ENCODE results near the gene RNF103.
A peak's percentile ranks its signal among the peaks of the same experiment; 100 is the strongest.
"Not testable (repeated sequence)": the region's sequence is repeated elsewhere in the genome, so short reads cannot be mapped to it uniquely, and the experiment has no call there.

The RNF103 gene, protein sequence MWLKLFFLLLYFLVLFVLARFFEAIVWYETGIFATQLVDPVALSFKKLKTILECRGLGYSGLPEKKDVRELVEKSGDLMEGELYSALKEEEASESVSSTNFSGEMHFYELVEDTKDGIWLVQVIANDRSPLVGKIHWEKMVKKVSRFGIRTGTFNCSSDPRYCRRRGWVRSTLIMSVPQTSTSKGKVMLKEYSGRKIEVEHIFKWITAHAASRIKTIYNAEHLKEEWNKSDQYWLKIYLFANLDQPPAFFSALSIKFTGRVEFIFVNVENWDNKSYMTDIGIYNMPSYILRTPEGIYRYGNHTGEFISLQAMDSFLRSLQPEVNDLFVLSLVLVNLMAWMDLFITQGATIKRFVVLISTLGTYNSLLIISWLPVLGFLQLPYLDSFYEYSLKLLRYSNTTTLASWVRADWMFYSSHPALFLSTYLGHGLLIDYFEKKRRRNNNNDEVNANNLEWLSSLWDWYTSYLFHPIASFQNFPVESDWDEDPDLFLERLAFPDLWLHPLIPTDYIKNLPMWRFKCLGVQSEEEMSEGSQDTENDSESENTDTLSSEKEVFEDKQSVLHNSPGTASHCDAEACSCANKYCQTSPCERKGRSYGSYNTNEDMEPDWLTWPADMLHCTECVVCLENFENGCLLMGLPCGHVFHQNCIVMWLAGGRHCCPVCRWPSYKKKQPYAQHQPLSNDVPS

DNA sequence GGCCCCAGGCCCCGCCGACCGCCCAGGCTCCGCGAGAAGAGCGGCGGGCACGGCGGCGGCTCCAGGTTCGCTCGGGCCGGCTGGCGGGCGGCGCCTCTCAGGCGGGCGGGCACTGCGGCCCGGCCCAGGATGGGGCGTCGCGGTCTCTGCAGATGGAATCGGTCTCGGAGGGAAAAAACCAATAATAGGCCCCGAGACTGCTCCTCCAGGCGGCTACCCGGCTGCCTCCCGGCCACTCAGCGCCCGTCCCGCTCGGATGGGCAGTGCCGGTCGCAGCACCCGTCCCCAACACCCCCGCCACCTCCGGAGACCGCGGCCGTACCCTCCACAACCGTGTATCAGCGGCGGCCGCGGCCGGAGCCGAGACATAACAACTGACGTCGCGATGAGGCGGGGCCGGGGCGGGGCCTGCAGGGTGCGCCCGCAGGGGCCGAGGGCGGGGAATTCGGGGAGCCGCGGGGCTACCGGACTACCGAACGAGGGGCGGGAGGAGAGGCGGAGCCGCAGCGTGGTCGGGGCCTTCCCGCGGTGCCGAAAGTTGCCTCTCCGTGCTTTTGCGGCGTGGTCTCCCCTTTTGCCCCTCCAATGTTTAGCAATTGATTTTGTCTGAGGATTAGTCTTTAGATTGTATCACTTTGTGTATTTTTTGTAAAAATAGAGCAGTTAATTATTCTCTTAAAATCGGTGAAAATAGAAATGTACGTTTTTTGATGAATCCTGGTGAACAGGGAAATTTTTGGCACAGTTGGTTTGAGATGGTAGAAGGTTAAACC, at the start of gene RNF103:
Gene RNF103 (minus strand): TSS at position 372 of the 773 bp plus-strand sequence. CDS start 979 bp downstream, outside the sequence.
- peak; percentile 93 for DNase-seq (ENCODE audit: low read depth)

DNA sequence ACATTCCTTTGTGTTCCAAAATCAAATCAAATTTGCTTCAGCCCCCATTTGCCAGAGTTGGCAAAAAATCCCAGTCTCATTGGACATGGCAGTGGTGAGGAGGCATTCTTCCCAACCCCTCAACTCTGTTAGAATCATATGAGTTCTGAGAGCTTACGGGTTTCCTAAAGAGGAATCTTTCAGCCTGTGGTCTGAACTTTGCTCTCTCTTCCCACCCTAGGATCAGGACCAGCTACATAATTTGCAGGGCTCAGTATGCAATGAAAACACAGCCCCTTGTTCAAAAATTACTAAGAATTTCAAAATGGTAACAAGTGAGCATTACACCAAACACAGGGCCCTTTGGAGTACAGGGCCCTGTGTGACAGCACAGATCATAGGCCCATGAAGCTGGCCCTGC, 49.3 kb upstream of the RNF103 start:
- DNase-seq (ENCODE audit: low read depth): no peak

DNA sequence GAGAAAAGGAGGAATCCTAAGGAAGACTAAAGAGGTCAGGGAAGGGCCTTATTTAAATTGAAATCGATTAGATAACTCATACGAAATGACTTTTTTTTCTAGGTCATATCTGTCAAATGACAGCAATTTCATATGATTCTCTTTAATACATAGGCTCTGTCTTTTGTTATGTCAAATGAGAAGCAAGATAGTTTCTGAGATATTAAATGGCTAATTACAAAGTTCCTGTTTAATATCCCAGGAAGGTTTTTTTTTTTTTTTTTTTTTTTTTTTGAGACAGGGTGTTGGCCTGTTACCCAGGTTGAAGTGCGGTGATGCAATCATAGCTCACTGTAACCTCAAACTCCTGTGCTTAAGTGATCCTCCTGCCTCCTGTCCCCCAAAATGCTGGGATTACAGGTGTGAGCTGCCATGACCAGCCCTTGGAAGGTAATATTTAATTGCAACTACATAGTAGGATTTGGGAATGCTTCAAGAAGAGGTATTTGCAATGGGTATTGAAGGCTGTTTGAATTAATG, 48.4 kb upstream of the RNF103 start:
- no peak for DNase-seq (ENCODE audit: low read depth)

DNA sequence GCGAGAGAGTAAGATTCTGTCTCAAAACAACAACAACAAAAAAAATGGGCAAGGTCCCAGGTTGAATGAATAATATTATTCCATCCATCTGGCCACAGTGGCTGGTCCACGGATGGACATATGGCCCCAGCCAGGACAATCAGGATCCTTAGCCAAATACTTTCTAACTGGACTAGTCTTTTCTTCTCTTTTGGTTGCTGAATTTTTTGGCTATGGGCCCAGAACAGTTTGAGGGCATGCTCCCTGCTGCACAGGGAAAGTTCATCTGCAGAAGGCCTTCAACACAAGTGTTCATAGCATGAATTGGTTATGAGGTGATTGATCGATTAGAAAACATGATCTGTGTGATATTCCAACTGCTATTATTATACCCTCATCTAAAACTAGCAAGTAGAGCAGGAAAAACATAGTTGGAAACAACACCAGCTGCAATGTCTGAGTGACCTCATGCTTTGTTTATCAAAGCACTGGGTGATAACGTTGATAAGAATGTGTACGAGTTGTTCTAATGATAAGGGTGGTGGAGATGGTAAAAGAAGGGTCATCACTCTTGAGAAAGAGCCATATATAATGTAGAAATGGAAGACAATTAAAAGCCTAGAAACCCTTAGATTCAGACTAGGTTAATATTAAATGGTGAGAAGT, 47.8 kb upstream of the RNF103 start:
- DNase-seq (ENCODE audit: low read depth): peak; percentile 23

DNA sequence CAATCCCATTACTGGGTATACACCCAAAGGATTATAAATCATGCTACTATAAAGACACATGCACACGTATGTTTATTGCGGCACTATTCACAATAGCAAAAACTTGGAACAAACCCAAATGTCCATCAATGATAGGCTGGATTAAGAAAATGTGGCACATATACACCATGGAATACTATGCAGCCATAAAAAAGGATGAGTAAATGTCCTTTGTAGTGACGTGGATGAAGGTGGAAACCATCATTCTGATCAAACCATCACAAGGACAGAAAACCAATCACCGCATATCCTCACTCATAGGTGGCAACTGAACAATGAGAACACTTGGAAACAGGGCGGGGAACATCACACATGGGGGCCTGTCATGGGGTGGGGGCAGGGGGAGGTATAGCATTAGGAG, 45.7 kb upstream of the RNF103 start:
- not testable (repeated sequence) for DNase-seq (ENCODE audit: low read depth)

DNA sequence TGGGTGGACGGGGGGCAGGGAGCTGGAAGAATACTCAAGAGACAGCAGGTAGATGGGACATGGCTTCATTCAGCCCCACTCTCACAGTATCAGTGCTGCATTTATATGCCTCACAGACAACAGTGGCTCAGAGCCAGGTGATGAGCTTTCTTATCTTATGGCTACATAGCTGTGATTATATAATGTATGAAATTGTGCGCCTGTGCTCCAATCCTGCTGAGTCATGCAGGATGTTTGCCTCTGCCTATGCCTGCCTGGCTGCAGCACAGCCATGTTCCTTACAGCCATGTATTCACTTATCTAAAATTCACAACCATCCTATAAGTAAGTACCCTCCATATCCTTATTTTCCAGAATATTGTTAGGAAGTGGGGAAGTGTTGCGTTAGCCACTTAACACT, 37.7 kb upstream of the RNF103 start:
- peak; percentile 4 for DNase-seq (ENCODE audit: low read depth)

DNA sequence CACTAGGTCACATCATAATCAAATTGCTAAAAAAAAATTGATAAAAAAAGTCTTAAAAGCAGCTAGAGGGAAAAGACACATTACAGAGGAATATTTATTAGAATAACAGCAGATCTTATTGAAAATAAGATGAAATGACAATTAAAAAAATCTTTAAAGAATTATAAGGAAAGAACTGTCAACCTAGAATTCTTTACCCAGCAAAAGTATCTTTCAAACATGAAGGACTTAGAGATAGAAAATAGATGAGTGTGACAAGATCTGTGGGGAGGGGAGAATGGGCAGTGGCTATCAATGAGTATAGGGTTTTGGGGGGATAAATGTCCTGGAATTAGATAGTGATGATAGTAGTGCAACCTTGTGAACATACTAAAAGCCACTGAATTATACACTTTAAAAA, 26.5 kb upstream of the RNF103 start:
- no peak for DNase-seq (ENCODE audit: low read depth)

DNA sequence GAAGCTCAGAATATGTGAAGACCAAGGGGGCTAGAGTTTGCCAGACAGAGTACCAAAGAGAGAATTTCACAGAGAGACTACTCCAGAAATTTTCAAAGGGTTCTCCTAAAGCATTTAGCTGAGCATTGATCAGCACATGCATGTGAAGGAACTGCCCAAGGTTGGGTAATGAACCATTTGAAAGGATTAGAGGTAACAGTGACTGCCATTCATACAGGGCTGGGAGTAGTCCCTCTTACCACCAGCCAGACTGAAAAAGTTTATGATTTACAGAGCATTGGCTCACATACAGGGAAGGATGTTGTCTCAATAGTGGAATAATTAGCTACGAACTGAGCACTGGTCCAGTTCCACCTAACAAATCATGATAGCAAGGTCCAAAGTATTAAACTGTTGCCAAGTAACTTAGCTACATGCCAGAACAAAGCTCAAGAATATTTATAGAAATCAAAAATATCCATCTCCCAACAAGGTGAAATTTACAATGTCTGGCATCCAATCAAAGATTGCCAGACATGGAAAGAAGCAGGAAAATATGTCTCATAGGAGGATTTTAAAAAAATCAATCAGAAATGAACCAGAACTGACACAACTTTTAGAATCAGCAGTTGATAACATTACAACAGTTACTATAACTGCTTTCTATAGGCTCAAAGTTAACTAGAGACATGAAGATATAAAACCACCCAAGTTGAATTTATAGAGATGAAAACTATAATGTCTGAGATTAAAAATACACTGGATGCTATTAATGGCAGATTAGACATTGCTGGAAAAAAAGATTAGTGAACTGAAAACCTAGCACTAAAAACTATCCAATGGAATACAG, 25.7 kb upstream of the RNF103 start:
- DNase-seq (ENCODE audit: low read depth): no peak

DNA sequence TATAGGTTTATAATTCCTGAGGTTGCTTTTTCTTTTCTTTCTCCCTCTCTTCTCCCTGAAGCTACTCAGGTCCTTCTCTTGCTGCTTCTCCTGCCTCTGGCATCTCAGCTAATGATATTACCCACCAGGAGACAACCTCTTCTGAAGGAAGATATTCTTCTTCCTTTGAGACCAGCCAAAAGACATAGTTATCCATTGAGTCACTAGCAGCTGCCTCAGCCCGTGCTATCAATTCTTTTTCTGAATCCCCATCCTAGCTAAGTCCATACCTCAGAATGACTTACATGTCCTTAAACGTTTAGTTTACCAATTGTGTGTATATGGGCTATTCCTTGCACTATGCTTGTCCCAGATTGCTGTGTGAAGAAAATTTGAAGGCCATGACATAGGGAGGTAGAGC, 25.0 kb upstream of the RNF103 start:
- peak; percentile 27 for DNase-seq (ENCODE audit: low read depth)

DNA sequence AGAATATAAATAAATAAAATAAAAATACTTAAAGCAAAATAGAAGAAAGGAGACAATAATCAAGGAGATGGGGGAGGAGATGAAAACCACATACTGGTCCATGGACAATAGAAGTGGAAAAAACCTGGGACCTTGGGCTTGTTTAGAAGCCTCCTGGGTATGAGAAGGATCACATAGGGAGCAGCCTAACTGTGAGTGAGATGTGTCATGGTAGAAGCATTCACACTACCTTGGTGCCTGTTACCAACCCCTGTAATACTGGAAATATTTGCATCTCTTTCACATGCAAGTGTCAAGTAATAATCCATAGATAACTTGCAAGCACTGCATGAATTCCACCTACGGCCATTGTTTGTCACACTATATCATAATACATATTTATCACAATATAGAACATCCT, 23.2 kb upstream of the RNF103 start:
- no peak for DNase-seq (ENCODE audit: low read depth)

DNA sequence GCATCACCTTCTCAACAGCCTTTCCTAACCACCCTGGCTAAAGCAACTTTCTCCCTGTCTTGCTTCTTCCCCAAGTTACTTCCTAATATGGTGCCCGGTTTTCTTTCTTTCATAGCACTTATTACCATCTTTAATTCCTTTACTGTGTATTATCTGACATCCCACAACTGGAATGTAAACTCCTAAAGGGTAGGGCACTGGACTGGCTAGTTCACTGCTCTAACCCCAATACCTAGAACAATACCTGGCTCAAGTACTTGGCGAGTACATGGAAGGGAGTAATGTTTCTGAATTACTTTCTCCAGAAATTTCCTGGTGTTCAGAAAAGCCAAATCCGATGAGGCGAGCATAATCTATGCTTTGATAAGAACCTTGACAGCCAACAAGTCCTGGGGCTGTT, 22.7 kb upstream of the RNF103 start:
- DNase-seq (ENCODE audit: low read depth): no peak

DNA sequence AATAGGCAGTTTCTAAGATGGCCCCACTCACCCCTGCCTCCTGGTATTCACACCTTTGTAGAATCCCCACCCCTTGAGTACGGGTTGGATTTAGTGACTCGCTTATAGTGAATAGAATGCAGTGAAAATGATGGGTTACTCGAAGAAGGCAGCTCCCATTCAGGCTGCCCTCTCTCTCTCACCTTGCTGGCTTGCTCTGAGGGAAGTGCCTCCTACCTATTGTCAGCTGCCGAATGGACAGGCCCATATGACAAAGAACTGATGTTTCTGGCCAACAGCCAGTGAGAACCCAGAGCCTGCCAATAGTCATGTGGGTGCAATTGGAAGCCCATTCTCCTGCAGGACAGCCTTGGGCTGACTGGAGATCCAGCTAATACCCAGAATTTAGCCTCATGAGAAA, 22.1 kb upstream of the RNF103 start:
- DNase-seq (ENCODE audit: low read depth): no peak

DNA sequence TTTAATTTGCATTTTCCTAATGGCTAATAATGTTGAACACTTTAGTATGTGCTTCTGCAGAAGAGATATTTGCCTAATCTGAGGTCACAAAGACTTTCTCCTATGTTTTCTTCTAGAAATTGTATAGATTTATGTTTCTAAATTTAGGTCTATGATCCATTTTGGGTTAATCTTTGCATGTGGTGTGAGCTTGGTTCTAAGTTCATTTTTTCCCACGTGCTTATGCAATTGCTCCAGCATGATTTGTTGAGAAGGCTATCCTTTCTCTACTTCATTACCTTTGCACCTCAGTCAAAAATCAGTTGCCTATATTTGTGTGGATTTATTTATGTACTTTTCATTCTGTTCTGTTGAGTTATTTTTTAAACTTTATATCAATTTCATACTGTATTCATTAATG, 15.0 kb upstream of the RNF103 start:
- no peak for DNase-seq (ENCODE audit: low read depth)

DNA sequence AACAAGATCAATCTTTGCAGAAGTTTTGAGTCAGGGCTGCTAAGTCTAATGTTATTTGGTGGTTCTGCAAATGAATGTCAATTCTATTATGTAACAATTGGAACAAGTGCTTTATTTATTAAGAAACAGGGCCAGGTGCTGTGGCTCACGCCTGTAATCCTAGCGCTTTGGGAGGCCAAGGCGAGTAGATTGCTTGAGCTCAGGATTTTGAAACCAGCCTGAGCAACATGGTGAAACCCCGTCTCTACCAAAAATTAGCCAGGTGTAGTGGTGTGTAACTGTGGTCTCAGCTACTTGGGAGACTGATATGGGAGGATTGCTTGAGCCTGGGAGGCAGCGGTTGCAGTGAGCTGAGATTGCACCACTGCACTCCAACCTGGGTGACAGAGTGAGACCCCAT, 13.2 kb upstream of the RNF103 start:
- no peak for DNase-seq (ENCODE audit: low read depth)

DNA sequence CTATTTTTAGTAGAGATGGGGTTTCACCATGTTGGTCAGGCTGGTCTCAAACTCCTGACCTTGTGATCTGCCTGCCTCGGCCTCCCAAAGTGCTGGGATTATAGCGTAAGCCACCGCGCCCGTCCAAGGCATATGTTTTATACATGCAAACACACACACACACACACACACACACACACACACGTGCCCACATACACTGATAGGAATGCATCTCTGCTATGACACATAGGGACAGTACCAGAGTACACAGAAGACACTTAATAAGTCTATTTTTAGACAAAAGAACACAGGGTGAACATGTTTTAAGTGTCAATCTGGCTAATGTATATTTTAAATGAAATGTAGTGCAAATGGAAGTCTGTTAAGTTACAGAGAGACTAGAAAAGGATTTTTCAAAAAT, 10.7 kb upstream of the RNF103 start:
- DNase-seq (ENCODE audit: low read depth): no peak

DNA sequence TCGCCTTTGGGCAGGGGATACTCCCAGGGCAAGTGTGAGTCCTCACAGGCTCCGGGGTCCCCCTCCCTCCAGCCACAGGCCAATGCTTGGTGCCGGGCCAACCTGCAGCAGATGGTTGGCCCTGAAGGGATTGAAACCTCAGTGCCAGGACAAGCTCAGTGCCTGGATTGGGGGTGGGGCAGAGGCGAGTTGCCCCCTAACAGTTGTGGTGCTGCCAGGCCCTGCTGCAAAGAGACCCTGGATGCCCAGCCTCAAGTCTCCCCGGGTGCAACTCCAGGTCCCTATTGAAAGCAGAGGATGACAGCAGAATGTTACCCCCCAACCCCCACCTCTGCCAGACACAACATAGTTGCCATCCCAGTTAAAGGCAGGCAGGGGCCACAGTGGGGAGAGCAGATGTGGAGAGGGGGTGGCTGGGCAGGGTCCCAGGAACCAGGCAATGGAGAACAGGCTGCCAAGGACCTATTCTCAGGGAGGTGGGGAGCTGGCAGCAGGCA, 9.5 kb upstream of the RNF103 start:
- DNase-seq (ENCODE audit: low read depth): no peak

DNA sequence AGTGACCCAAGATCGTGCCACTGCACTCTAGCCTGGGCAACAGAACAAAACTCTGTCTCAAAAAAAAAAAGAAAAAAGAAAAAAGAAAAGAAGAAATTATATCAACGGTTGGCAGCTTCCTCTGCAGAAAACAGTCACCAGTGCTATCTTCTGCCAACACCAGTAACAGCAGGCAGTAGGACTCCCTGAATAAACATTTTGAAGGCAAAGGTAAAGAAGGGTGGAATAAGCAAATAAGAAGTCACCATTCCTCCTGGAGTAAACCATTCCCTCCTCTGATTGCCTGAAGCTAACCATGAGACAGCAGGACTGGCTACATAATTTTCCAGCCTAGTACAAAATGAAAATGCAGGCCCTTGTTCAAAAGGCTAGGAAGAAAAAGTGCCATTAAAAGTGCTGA, 9.0 kb upstream of the RNF103 start:
- DNase-seq (ENCODE audit: low read depth): no peak

DNA sequence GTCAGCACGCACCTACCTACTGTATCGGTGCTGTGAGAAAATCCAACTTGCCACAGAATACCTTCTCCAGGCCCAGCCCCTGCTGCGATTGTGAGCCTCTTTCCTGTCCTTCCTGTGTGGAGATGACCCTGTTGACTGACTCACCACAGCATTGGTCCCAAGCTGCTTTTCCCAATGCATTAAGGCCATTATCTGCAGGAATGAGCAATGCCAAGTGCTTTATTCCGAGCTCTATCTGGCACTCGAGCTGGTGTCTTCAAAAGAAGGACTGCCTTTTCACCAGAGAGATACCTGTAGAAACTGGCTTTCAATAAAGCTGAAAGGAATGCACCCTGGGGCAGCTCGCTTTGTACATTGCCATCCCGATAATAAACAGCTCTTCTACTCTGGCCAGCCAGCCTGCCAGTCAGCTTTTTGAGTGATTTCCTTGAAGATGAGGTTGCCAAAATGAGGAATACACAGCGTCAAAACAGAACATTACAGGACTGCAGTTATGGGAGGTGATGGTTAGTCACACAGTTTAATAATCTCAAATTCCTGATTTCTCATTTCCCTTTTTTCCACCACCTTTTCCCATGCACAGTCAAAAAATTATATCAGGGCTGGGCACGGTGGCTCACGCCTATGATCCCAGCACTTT, 8.3 kb upstream of the RNF103 start:
- peak; percentile 32 for DNase-seq (ENCODE audit: low read depth)

DNA sequence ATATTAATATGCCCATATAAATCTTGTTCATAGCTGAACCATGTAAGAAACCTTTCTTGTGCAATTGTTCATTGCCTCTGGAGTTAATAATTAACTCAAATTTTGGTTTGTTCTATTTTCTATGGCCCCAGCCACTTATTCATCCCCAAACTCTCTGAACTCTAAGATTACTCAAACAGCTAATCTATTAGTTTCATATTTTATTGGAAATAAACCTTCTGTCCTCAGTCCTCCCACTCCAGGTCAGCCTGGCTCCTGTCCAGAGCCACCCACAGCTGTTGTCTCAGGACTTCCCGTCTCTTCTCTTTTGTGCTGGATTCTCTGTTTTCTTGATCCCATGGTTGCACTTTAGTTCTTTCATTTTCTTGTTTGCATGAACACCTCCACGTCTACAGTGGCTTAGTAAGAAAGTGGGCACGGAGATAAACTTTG, 4.4 kb upstream of the RNF103 start:
- DNase-seq (ENCODE audit: low read depth): no peak

DNA sequence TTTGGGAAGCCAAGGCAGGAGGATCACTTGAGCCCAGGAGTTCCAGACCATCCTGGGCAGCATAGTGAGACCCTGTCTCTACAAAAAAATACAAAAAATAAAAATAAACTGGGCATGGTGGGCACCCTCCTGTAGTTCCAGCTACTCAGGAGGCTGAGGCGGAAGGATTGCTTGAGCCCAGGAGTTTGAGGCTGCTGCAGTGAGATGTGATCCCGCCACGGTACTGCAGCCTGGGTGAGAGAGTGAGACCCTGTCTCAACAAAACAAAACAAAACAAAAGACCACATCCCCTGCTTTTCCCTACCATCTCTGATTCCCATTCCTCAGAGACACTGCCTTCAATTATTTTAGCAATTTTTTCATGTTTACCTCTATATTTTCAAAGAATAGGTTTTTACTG, 3.9 kb upstream of the RNF103 start:
- DNase-seq (ENCODE audit: low read depth): no peak

DNA sequence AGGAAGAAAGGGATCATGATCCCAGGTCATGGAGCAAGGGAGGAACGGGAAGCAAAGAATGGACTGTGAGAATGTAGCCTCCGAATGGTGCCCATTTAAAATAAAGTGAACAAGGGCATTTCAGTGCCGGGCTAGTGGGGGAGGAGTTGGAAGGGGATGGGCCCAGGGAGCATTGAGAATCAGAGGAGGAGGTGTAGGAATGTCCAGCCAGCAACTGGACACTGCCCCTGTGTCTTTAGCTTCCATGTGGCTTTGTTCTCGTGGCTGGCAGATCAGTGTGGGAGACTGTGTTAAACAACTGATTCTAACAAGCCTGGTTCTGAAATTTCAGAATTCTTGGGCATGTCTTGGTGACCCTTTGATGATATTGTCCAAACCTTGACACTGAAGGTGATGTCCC, 1.4 kb upstream of the RNF103 start:
- DNase-seq (ENCODE audit: low read depth): no peak
